ENCODE results near the gene DPYD. TPM values are rescaled to one million over a fixed set of nuclear protein-coding genes. Genes with fewer than 3 reads are reported as not detected.

Gene DPYD
- total and polyA plus RNA-seq, 9 of the 15 experiments (the other 6 are each of a cell fraction or from before 2014, with no cell fraction given), result 0.03 to 0.25 (median 0.08) TPM; not detected in 2

- TF ChIP-seq ZSCAN29 (IDR thresholded peaks at IDR 0.05), result no peak
- TF ChIP-seq EZH2 (IDR thresholded peaks at IDR 0.05; ENCODE audit: borderline replicate concordance, low read depth, low read length), result no peak
- TF ChIP-seq MGA (IDR thresholded peaks at IDR 0.05), result no peak
- TF ChIP-seq ZHX1 (conservative IDR thresholded peaks at IDR 0.05; ENCODE audit: low read length), result no peak
- no peak for TF ChIP-seq ZNF232 (CRISPR knock-in tag; IDR thresholded peaks at IDR 0.05)
- no peak for TF ChIP-seq ZMIZ1 (IDR thresholded peaks at IDR 0.05; ENCODE audit: low read depth in 2 of 2, low read length in 2 of 2)
These were observed 459.1 kb downstream of the DPYD start (continued) for GRCh38 chr1:97461782-97462181.
